ENCODE measurements around the gene SYT1.

DNA sequence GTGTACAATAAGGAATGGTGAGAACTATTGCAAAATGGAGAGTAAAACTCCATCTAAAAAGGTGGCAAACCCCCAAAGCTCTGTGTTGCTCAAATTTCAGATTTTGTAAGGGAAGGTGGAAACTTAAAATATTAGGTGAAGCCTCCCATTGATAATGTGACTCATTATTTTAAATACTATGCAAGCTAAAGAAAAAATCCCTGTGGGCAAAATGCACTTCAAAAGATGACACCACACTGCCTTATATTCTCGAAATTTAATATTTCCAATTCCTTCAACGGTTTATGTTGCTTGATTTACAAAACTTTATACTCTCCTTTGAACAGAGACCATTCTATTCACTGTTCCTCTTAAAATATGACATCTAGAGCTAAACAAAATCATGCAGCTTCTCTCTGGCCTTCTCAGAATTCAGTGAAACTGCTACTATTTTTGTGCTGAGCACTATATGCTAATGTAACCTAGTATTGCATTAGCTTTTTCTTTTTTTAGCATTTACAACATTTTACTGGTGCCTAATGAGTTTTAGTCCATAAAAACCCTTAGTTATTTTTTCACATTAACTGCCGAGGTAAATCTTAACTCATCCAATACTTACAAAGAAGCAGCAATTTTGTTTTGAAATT lies 297.7 kb downstream of the SYT1 start:
- TF ChIP-seq, protein P1, sequence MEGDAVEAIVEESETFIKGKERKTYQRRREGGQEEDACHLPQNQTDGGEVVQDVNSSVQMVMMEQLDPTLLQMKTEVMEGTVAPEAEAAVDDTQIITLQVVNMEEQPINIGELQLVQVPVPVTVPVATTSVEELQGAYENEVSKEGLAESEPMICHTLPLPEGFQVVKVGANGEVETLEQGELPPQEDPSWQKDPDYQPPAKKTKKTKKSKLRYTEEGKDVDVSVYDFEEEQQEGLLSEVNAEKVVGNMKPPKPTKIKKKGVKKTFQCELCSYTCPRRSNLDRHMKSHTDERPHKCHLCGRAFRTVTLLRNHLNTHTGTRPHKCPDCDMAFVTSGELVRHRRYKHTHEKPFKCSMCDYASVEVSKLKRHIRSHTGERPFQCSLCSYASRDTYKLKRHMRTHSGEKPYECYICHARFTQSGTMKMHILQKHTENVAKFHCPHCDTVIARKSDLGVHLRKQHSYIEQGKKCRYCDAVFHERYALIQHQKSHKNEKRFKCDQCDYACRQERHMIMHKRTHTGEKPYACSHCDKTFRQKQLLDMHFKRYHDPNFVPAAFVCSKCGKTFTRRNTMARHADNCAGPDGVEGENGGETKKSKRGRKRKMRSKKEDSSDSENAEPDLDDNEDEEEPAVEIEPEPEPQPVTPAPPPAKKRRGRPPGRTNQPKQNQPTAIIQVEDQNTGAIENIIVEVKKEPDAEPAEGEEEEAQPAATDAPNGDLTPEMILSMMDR (IDR thresholded peaks at IDR 0.05), result no peak
- TF ChIP-seq POLR2A (IDR thresholded peaks at IDR 0.05), result no peak

All from Peyer's patch (tissue), 4 donors.